H9 (cell line): Measurements from ENCODE around the gene HUWE1. TPM values are rescaled to one million over a fixed set of nuclear protein-coding genes. Genes with fewer than 3 reads are reported as not detected.

Experiments used
- DNase-seq: peaks from one replicate; pipeline ENCODE4 v3.0.0-alpha.2; 2017
- H2AFZ ChIP-seq: one replicate; pipeline ENCODE4 v1.6.1; 2013; ENCODE audit warnings: mild to moderate bottlenecking, low read length, control low read depth, moderate library complexity
- H2AK5ac ChIP-seq: 2 replicates; pipeline ENCODE4 v1.6.1; 2013; ENCODE audit warnings: low read length, control low read depth, mixed read lengths; ENCODE audit not compliant: insufficient read length
- H2BK120ac ChIP-seq: one replicate; pipeline ENCODE4 v1.6.1; 2013; ENCODE audit warnings: low read depth, mild to moderate bottlenecking, low read length, control low read depth, inconsistent platforms; ENCODE audit not compliant: poor library complexity, severe bottlenecking
- H2BK12ac ChIP-seq: 2 replicates; pipeline ENCODE4 v1.6.1; 2013; ENCODE audit warnings: low read length, control low read depth, mixed read lengths, low read depth; ENCODE audit not compliant: insufficient read length
- H2BK15ac ChIP-seq: 2 replicates; pipeline ENCODE4 v1.6.1; 2013; ENCODE audit warnings: low read depth, low read length, control low read depth
- H2BK20ac ChIP-seq: one replicate; pipeline ENCODE4 v1.6.1; 2013; ENCODE audit warnings: low read depth, mild to moderate bottlenecking, low read length, control low read depth, inconsistent platforms; ENCODE audit not compliant: poor library complexity, severe bottlenecking
- H2BK5ac ChIP-seq: 2 replicates; pipeline ENCODE4 v1.6.1; 2013; ENCODE audit warnings: low read length, control low read depth, mixed read lengths; ENCODE audit not compliant: insufficient read length
- H3K14ac ChIP-seq: 2 replicates; pipeline ENCODE4 v1.6.1; 2013; ENCODE audit warnings: low read length, control low read depth; ENCODE audit not compliant: insufficient read depth
- H3K18ac ChIP-seq: 2 replicates; pipeline ENCODE4 v1.6.1; 2013; ENCODE audit warnings: low read depth, mild to moderate bottlenecking, mixed read lengths, low read length, control low read depth; ENCODE audit not compliant: insufficient read length
- H3K23ac ChIP-seq: 2 replicates; pipeline ENCODE4 v1.6.1; 2013; ENCODE audit warnings: low read length, control low read depth, mixed read lengths, low read depth; ENCODE audit not compliant: insufficient read length
- H3K23me2 ChIP-seq: 2 replicates; pipeline ENCODE4 v1.6.1; 2013; ENCODE audit warnings: low read depth, mild to moderate bottlenecking, mixed read lengths, low read length, control low read depth; ENCODE audit not compliant: insufficient read length, poor library complexity, severe bottlenecking
- H3K27ac ChIP-seq: 2 replicates; pipeline ENCODE4 v1.5.1; 2013; ENCODE audit warnings: low read length, control low read depth, mixed read lengths, low read depth; ENCODE audit not compliant: insufficient read length
- H3K27me3 ChIP-seq: 2 replicates; pipeline ENCODE4 v1.6.1; 2013; ENCODE audit warnings: low read length, control low read depth, inconsistent platforms; ENCODE audit not compliant: insufficient read depth
- H3K4ac ChIP-seq: 2 replicates; pipeline ENCODE4 v1.6.1; 2013; ENCODE audit warnings: low read depth, mild to moderate bottlenecking, control low read depth, inconsistent platforms, low read length, moderate library complexity
- H3K4me1 ChIP-seq: 2 replicates; pipeline ENCODE4 v1.6.1; 2013; ENCODE audit warnings: low read length, control low read depth, inconsistent platforms; ENCODE audit not compliant: insufficient read depth
- H3K4me2 ChIP-seq: 2 replicates; pipeline ENCODE4 v1.6.1; 2013; ENCODE audit warnings: low read length, control low read depth, mixed read lengths; ENCODE audit not compliant: insufficient read length, insufficient read depth
- H3K56ac ChIP-seq: 2 replicates; pipeline ENCODE4 v1.6.1; 2013; ENCODE audit warnings: low read depth, mild to moderate bottlenecking, mixed read lengths, low read length, control low read depth; ENCODE audit not compliant: insufficient read length
- H3K79me1 ChIP-seq: 2 replicates; pipeline ENCODE4 v1.6.1; 2013; ENCODE audit warnings: low read depth, mild to moderate bottlenecking, moderate library complexity, low read length, control low read depth, inconsistent platforms; ENCODE audit not compliant: insufficient read depth, poor library complexity, severe bottlenecking
- H3K79me2 ChIP-seq: 2 replicates; pipeline ENCODE4 v1.6.1; 2013; ENCODE audit warnings: low read length, control low read depth, inconsistent platforms; ENCODE audit not compliant: insufficient read depth
- H3K9ac ChIP-seq: 2 replicates; pipeline ENCODE4 v1.6.1; 2013; ENCODE audit warnings: low read length, control low read depth, mixed read lengths; ENCODE audit not compliant: insufficient read length; ENCODE audit errors: extremely low read depth
- H3K9me3 ChIP-seq: one replicate; pipeline ENCODE4 v1.6.1; 2013; ENCODE audit warnings: low read depth, low read length, inconsistent platforms; ENCODE audit not compliant: control insufficient read depth
- H3T11ph ChIP-seq: one replicate; pipeline ENCODE4 v1.6.1; 2013; ENCODE audit warnings: mild to moderate bottlenecking, low read length, control low read depth, inconsistent platforms
- H4K20me1 ChIP-seq: one replicate; pipeline ENCODE4 v1.6.1; 2013; ENCODE audit not compliant: control insufficient read depth, insufficient read length, insufficient read depth
- H4K5ac ChIP-seq: 2 replicates; pipeline ENCODE4 v1.6.1; 2013; ENCODE audit warnings: low read depth, mild to moderate bottlenecking, mixed read lengths, low read length, control low read depth; ENCODE audit not compliant: insufficient read length
- H4K8ac ChIP-seq: replicated peaks from 2 replicates; pipeline ENCODE4 v1.6.1; 2013; ENCODE audit warnings: low read length, control low read depth, mixed read lengths, low read depth; ENCODE audit not compliant: insufficient read length
- H4K91ac ChIP-seq: 2 replicates; pipeline ENCODE4 v1.6.1; 2013; ENCODE audit warnings: low read depth, mild to moderate bottlenecking, moderate library complexity, mixed read lengths, low read length, control low read depth; ENCODE audit not compliant: insufficient read length
- H3K27ac Mint-ChIP-seq, 3 experiments: 2 replicates in 2 of 3; 3 replicates in 1 of 3; pipeline ENCODE4 v1.8.0; 2020 to 2021; ENCODE audit warnings: mixed read lengths in 3 of 3, mild to moderate bottlenecking in 1 of 3, moderate library complexity in 1 of 3
- H3K27me3 Mint-ChIP-seq: 2 replicates; pipeline ENCODE4 v1.8.0; 2021; ENCODE audit warnings: low read depth, mild to moderate bottlenecking, moderate library complexity, mixed read lengths
- H3K36me3 Mint-ChIP-seq, 3 experiments: 2 replicates in 2 of 3; 3 replicates in 1 of 3; pipeline ENCODE4 v1.8.0; 2020 to 2021; ENCODE audit warnings: low read depth in 3 of 3, mixed read lengths in 3 of 3; ENCODE audit not compliant: insufficient read depth in 1 of 3
- H3K4me1 Mint-ChIP-seq, 2 experiments: 2 replicates each; pipeline ENCODE4 v1.8.0; 2020; ENCODE audit warnings: mixed read lengths in 2 of 2
- H3K4me3 Mint-ChIP-seq, 2 experiments: 2 replicates in 1 of 2; 3 replicates in 1 of 2; pipeline ENCODE4 v1.8.0; 2020 to 2021; ENCODE audit warnings: mild to moderate bottlenecking in 2 of 2, mixed read lengths in 2 of 2, moderate library complexity in 1 of 2
- H3K9me3 Mint-ChIP-seq, 2 experiments: 2 replicates in 1 of 2; 3 replicates in 1 of 2; pipeline ENCODE4 v1.8.0; 2020; ENCODE audit warnings: mild to moderate bottlenecking in 2 of 2, mixed read lengths in 2 of 2, moderate library complexity in 1 of 2
- CTCF ChIP-seq: fragments of 200-600 bp; sonication (generic); conservative IDR thresholded peaks from 3 replicates; pipeline ENCODE4 v1.8.0; 2021; ENCODE audit warnings: antibody characterized with exemption, mild to moderate bottlenecking
- WGBS: extraction: QIAGEN DNeasy Blood & Tissue Kit; methylation state at CpG from one replicate; pipeline ENCODE4 v1.1.7; 2013; ENCODE audit warnings: missing lambda C conversion rate, low lambda C conversion rate, mixed read lengths; ENCODE audit not compliant: insufficient read length; ENCODE audit errors: extremely low coverage; 5-methylcytosine and 5-hydroxymethylcytosine counted together
- total RNA-seq: library from RNA; stranded (reverse); gene quantifications from 2 replicates; pipeline ENCODE4 v1.2.1, GENCODE V29; 2021

HUWE1 gene
- total RNA-seq, 1 experiment from 2014 or later = 230 TPM

GRCh38 chrX:53713987-53714579 is 27.6 kb upstream of the HUWE1 start:
- Histone ChIP-seq H3K4me1 (no peaks in the 10 kb centered on the region), H3K9ac (no peak overlapping the region), H3K79me1 (no peaks in the 10 kb centered on the region), H3K23me2 (no peaks in the 10 kb centered on the region), H3T11ph (no peak overlapping the region), H2BK15ac (no peak overlapping the region), H3K79me2 (no peaks in the 10 kb centered on the region), H3K14ac (no peak overlapping the region), H3K9me3 (peaks cover 49% of the 10 kb centered on the region), H3K56ac (no peak overlapping the region), H2BK20ac (no peak overlapping the region), H3K18ac (no peak overlapping the region), H4K91ac (no peak overlapping the region), H4K20me1 (no peaks in the 10 kb centered on the region), H2BK5ac (no peak overlapping the region), H2AFZ (no peak overlapping the region), H3K27ac (no peak overlapping the region), H3K27me3 (no peaks in the 10 kb centered on the region), H4K8ac (no peak overlapping the region), H2BK12ac (no peak overlapping the region), H3K4ac (no peak overlapping the region), H2AK5ac (no peak overlapping the region), H2BK120ac (no peak overlapping the region), H3K4me2 (no peak overlapping the region), H4K5ac (no peak overlapping the region), H3K23ac (no peak overlapping the region)
- Mint-ChIP-seq H3K9me3 (peaks cover 71 to 74% of the 10 kb centered on the region in 2 experiments), H3K27me3 (no peaks in the 10 kb centered on the region), H3K4me3 (no peak overlapping the region), H3K27ac (no peak overlapping the region), H3K4me1 (peaks cover 9 to 11% of the 10 kb centered on the region in 2 experiments), H3K36me3 (no peaks in the 10 kb centered on the region; a peak in 2 of 7 replicates)
- no CpG with 5 or more reads among the region's 6 CpGs for WGBS
- no peak for TF ChIP-seq CTCF
- no peak for DNase-seq
